Nucleus accumbens (tissue), 56 donors: Measurements from ENCODE around the gene HGS.

Experiments
- DNase-seq, 56 donors: peaks; one replicate each; lab custom pipeline; 2025; lab: John Stamatoyannopoulos, UW

HGS gene

GRCh38 chr17:81715107-81715871, 31.5 kb downstream of the HGS start:
- no peak for DNase-seq

GRCh38 chr17:81715872-81716673, 32.3 kb downstream of the HGS start:
- no peak for DNase-seq

- no peak for DNase-seq
Observed at GRCh38 chr17:81716674-81716996, 32.8 kb downstream of the HGS start.

- DNase-seq: no peak
Observed at GRCh38 chr17:81717049-81717765, 33.4 kb downstream of the HGS start.

GRCh38 chr17:81717766-81718089, 33.9 kb downstream of the HGS start:
- DNase-seq: no peak

GRCh38 chr17:81719410-81720266, 35.8 kb downstream of the HGS start:
- DNase-seq: peak in 17 of 56 donors; percentile 14 to 65 (median 37)

GRCh38 chr17:81720267-81721071, 36.7 kb downstream of the HGS start:
- DNase-seq: no peak

- peak in 22 of 56 donors; percentile 8 to 71 (median 24) for DNase-seq
Observed at GRCh38 chr17:81722184-81723120, 38.6 kb downstream of the HGS start.

GRCh38 chr17:81723651-81724209, 39.9 kb downstream of the HGS start:
- no peak for DNase-seq

- DNase-seq: no peak
Observed at GRCh38 chr17:81725439-81725838, 41.6 kb downstream of the HGS start.

GRCh38 chr17:81726004-81726403, 42.2 kb downstream of the HGS start:
- no peak for DNase-seq

- DNase-seq: no peak
Observed at GRCh38 chr17:81727324-81728031, 43.7 kb downstream of the HGS start.

GRCh38 chr17:81733507-81734404, 49.9 kb downstream of the HGS start:
- DNase-seq: peak in 51 of 56 donors; percentile 13 to 88 (median 59)

- DNase-seq: no peak
Observed at GRCh38 chr17:81734405-81735263, 50.8 kb downstream of the HGS start.
